Smooth muscle cell (in vitro differentiated cells): ENCODE measurements around the gene MPC1. TPM values are rescaled to one million over a fixed set of nuclear protein-coding genes. Genes with fewer than 3 reads are reported as not detected.

Experiments used
- DNase-seq: peaks from one replicate; lab custom pipeline; 2025; ENCODE audit not compliant: unreplicated experiment; lab: John Stamatoyannopoulos, UW
- H2AFZ ChIP-seq: fragments of 200-600 bp; sonication (generic); 2 replicates; pipeline ENCODE4 v1.6.0; 2016; ENCODE audit warnings: antibody characterized with exemption, low read depth, mild to moderate bottlenecking
- H3F3A ChIP-seq: fragments of 200-600 bp; sonication (generic); 2 replicates; pipeline ENCODE4 v1.6.0; 2017; ENCODE audit warnings: antibody characterized with exemption, low read depth
- H3K27ac ChIP-seq: fragments of 200-600 bp; sonication (generic); 2 replicates; pipeline ENCODE4 v1.5.1; 2016; ENCODE audit warnings: low read depth, mild to moderate bottlenecking
- H3K27me3 ChIP-seq: fragments of 200-600 bp; sonication (generic); 2 replicates; pipeline ENCODE4 v1.6.1; 2016; ENCODE audit warnings: low read depth, mild to moderate bottlenecking
- H3K36me3 ChIP-seq: fragments of 200-600 bp; sonication (generic); 2 replicates; pipeline ENCODE4 v1.5.1; 2016; ENCODE audit warnings: low read depth
- H3K4me1 ChIP-seq: fragments of 200-600 bp; sonication (generic); 2 replicates; pipeline ENCODE4 v1.5.1; 2016; ENCODE audit warnings: low read depth
- H3K4me2 ChIP-seq: fragments of 200-600 bp; sonication (generic); 2 replicates; pipeline ENCODE4 v1.6.0; 2016; ENCODE audit warnings: mild to moderate bottlenecking
- H3K4me3 ChIP-seq: fragments of 200-600 bp; sonication (generic); 2 replicates; pipeline ENCODE4 v1.5.1; 2016; ENCODE audit warnings: mild to moderate bottlenecking
- H3K79me2 ChIP-seq: fragments of 200-600 bp; sonication (generic); 2 replicates; pipeline ENCODE4 v1.6.0; 2016; ENCODE audit warnings: low read depth, mild to moderate bottlenecking
- H3K9ac ChIP-seq: fragments of 200-600 bp; sonication (generic); 2 replicates; pipeline ENCODE4 v1.6.0; 2016; ENCODE audit warnings: low read depth
- H3K9me3 ChIP-seq: fragments of 200-600 bp; sonication (generic); replicated peaks from 2 replicates; pipeline ENCODE4 v1.5.1; 2016; ENCODE audit warnings: low read depth
- H4K20me1 ChIP-seq: fragments of 200-600 bp; sonication (generic); 2 replicates; pipeline ENCODE4 v1.6.0; 2016; ENCODE audit warnings: low read depth
- WGBS: methylation state at CpG from one replicate; pipeline ENCODE4 v1.1.7; 2016; ENCODE audit warnings: low lambda C conversion rate; 5-methylcytosine and 5-hydroxymethylcytosine counted together
- polyA plus RNA-seq: library from polyadenylated mRNA; unstranded; fragments of >200 nt; fragmentation: Nextera tagmentation; extraction: Ambion mirVana; gene quantifications from 2 replicates; pipeline ENCODE4 v1.2.1, GENCODE V29; 2016
- total RNA-seq: library from RNA; depleted of rRNA; stranded (reverse); fragments of >200 nt; gene quantifications from 2 replicates; pipeline ENCODE4 v1.2.3, GENCODE V29; 2014
- TF ChIP-seq, protein P1 (sequence below): fragments of 200-600 bp; sonication (generic); IDR thresholded peaks from 2 replicates; pipeline ENCODE4 v1.5.1; 2017; ENCODE audit warnings: borderline replicate concordance, mild to moderate bottlenecking, antibody characterized with exemption; ENCODE audit not compliant: insufficient read depth, poor library complexity, severe bottlenecking

Gene MPC1
- total and polyA plus RNA-seq, 2 experiments from 2014 or later, result 49.0 to 57.4 TPM

DNA sequence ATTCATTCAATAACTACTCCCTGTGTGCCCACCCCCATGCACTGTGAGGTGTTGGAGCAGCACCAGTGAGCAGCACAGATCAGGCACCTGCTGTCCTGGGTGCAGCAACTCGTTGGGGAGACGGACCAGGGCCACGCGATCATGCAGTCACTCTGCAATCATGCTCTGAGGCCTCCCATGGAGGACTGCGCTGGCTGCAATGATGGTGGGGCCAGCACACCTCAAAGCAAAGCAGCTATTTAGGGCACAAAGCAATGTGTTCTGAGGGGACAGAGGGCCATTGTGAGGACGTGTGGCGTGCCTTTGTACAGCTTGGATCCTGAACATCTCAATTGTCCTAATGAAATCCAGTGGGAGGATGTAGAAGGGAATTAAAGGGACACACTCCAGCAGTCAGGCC lies 41.0 kb upstream of the MPC1 start:
- 94% methylated on average over 7 of the region's 7 CpGs for WGBS
- no peak overlapping the region for H3K4me2 ChIP-seq
- no peak overlapping the region for H3K27ac ChIP-seq
- no peak overlapping the region for H2AFZ ChIP-seq
- TF ChIP-seq, protein P1, sequence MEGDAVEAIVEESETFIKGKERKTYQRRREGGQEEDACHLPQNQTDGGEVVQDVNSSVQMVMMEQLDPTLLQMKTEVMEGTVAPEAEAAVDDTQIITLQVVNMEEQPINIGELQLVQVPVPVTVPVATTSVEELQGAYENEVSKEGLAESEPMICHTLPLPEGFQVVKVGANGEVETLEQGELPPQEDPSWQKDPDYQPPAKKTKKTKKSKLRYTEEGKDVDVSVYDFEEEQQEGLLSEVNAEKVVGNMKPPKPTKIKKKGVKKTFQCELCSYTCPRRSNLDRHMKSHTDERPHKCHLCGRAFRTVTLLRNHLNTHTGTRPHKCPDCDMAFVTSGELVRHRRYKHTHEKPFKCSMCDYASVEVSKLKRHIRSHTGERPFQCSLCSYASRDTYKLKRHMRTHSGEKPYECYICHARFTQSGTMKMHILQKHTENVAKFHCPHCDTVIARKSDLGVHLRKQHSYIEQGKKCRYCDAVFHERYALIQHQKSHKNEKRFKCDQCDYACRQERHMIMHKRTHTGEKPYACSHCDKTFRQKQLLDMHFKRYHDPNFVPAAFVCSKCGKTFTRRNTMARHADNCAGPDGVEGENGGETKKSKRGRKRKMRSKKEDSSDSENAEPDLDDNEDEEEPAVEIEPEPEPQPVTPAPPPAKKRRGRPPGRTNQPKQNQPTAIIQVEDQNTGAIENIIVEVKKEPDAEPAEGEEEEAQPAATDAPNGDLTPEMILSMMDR, result no peak
- H3K4me1 ChIP-seq, result no peaks in the 10 kb centered on the region
- no peaks in the 10 kb centered on the region for H3K79me2 ChIP-seq
- H3K9me3 ChIP-seq, result no peaks in the 10 kb centered on the region
- no peaks in the 10 kb centered on the region for H4K20me1 ChIP-seq
- H3K27me3 ChIP-seq, result no peaks in the 10 kb centered on the region
- no peak overlapping the region for H3K4me3 ChIP-seq
- no peaks in the 10 kb centered on the region for H3F3A ChIP-seq
- H3K9ac ChIP-seq, result no peak overlapping the region
- no peaks in the 10 kb centered on the region for H3K36me3 ChIP-seq
- DNase-seq, result no peak

DNA sequence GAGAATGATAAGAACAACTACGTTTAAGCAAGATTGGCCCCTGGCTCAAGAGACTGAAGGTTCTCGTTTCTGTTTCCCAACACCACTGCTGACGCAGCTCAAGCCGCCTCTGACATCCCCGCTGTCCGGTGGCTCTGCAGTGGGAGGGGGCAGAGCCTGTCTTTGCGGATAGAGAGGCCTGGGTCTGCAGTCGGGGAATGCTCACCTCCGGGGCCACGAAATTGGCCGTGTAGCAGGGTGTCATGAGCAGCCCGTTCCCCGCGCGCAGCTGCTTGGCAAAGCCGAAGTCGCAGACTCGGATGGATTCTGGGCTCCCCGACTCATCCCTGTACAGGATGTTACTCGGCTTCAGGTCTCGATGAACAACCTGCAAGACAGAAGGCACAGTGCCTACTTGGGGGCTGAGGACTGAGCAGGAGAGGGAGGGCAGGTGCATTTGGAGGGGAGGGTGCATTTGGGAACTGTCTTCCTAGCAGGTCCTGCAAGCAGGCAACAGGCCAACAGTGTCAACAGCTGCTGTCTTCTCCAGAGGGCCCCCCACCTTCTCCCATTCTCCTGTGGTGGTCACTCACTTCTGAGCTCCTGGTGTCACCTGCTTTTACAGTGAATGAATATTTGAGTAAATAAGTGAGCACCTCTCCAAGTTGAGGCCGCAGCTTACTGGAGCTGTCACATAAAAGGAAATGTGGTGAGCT lies 40.5 kb upstream of the MPC1 start:
- TF ChIP-seq, protein P1, result no peak
- Histone ChIP-seq H3K27ac (no peak overlapping the region), H3F3A (no peaks in the 10 kb centered on the region), H3K79me2 (no peaks in the 10 kb centered on the region), H3K36me3 (no peaks in the 10 kb centered on the region), H3K9ac (no peak overlapping the region), H3K4me3 (no peak overlapping the region), H3K27me3 (no peaks in the 10 kb centered on the region), H3K4me1 (no peaks in the 10 kb centered on the region), H3K4me2 (no peak overlapping the region), H3K9me3 (no peaks in the 10 kb centered on the region), H2AFZ (no peak overlapping the region), H4K20me1 (no peaks in the 10 kb centered on the region)
- 93% methylated on average over 22 of the region's 22 CpGs for WGBS
- DNase-seq, result no peak

DNA sequence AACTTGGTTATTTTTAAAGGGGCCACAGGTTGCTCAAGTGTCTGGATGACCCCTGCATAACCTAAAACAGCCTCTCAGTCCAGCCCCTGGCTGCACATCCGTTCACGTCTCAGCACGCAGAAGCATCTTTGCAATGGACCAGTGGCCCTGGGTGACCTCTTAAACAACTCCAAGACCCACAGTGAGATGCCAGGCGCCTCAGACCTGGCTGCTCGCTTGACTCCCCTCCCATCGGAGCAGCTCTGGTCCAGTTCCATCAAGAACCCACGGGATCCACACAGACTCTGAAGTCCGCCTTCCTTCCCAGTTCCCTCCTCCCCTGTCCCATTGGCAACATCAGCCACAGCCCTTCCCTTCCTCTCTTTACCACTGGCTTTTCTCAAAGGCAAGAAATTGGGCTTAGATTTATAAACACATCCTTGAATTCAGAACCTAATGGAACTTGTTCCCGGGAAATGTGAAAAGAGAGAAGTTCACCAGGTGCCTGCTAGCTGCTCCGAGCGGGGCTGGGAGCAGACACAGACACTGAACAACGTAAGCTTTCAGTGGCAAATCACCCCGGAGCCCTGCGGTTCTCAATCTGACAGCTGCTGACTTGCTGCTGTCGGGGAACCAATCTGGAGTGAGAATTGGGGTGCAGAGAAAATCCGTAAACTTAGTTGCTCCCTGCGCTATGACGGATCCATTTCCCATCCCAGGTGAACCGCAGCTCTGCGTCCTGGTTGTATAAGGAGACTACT lies 39.6 kb upstream of the MPC1 start:
- 98% methylated on average over 20 of the region's 20 CpGs for WGBS
- no peak overlapping the region for H3K27ac ChIP-seq
- no peak overlapping the region for H3K4me2 ChIP-seq
- H3K79me2 ChIP-seq, result no peaks in the 10 kb centered on the region
- H4K20me1 ChIP-seq, result no peaks in the 10 kb centered on the region
- H3K4me3 ChIP-seq, result no peak overlapping the region
- TF ChIP-seq, protein P1, result no peak
- no peaks in the 10 kb centered on the region for H3K4me1 ChIP-seq
- no peak overlapping the region for H3K9ac ChIP-seq
- no peaks in the 10 kb centered on the region for H3K36me3 ChIP-seq
- H3F3A ChIP-seq, result no peaks in the 10 kb centered on the region
- no peaks in the 10 kb centered on the region for H3K9me3 ChIP-seq
- no peaks in the 10 kb centered on the region for H3K27me3 ChIP-seq
- DNase-seq, result no peak
- no peak overlapping the region for H2AFZ ChIP-seq

DNA sequence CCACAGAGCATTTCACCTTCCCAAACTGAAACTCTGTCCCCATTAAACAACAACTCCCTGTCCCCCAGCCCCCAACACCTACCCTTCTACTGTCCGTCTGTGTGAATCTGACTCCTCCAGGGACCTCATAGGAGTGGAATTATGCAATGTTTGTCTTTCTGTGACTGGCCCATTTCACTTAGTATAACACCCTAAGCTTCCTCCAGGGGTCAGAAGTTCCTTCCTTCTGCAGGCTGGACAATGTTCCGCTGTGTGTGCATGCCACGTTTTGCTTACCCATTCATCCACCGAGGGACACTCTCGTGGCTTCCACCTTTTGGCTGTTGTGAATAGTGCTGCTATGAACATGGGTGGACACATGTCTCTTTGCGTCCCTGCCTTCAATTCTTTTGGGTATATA lies 37.6 kb upstream of the MPC1 start:
- no peak overlapping the region for H3K9ac ChIP-seq
- no peak overlapping the region for H3K4me2 ChIP-seq
- H3K27ac ChIP-seq, result no peak overlapping the region
- no peaks in the 10 kb centered on the region for H3K9me3 ChIP-seq
- no peaks in the 10 kb centered on the region for H4K20me1 ChIP-seq
- H2AFZ ChIP-seq, result no peak overlapping the region
- WGBS, result 84% methylated on average over 6 of the region's 6 CpGs
- H3K4me1 ChIP-seq, result no peaks in the 10 kb centered on the region
- no peak for DNase-seq
- H3K27me3 ChIP-seq, result no peaks in the 10 kb centered on the region
- no peak overlapping the region for H3K4me3 ChIP-seq
- H3F3A ChIP-seq, result no peaks in the 10 kb centered on the region
- TF ChIP-seq, protein P1, result no peak
- H3K36me3 ChIP-seq, result no peaks in the 10 kb centered on the region
- no peaks in the 10 kb centered on the region for H3K79me2 ChIP-seq
